ENCODE data around the gene PHACTR4. TPM values are rescaled to one million over a fixed set of nuclear protein-coding genes. Genes with fewer than 3 reads are reported as not detected.
A peak's percentile ranks its signal among the peaks of the same experiment; 100 is the strongest.

Gene PHACTR4
- total and polyA plus RNA-seq, 2 experiments from 2014 or later: 35.4 to 47.1 TPM

GRCh38 chr1:28437264-28437923 lies 67.9 kb downstream of the PHACTR4 start:
- no peaks in the 10 kb centered on the region for H3K27me3 Mint-ChIP-seq (ENCODE audit: insufficient read depth, low read depth, poor library complexity)
- ATAC-seq: no peak

More at GRCh38 chr1:28437264-28437923, 67.9 kb downstream of the PHACTR4 start:
- Mint-ChIP-seq H3K9me3 (no peaks in the 10 kb centered on the region), H3K4me1 (peaks cover 13% of the 10 kb centered on the region; the same call in 2 of the 3 replicates), H3K36me3 (ENCODE audit: low read depth) (peaks cover 7% of the 10 kb centered on the region; the same call in 2 of the 3 replicates), H3K4me3 (no peak overlapping the region), H3K27ac (no peak overlapping the region)
- Histone ChIP-seq H3F3A (replicated peaks; ENCODE audit: low read depth) (no peaks in the 10 kb centered on the region), H3K9me2 (ENCODE audit: insufficient read depth) (no peaks in the 10 kb centered on the region), H3K27me3 (ENCODE audit: insufficient read depth) (no peaks in the 10 kb centered on the region), H3K4me1 (ENCODE audit: insufficient read depth) (peaks cover 10% of the 10 kb centered on the region; the same call in 1 of the 2 replicates), H3K27ac (ENCODE audit: low read depth) (peak overlapping the region; percentile 26; the same call in 1 of the 2 replicates), H3K4me3 (no peak overlapping the region), H4K20me1 (replicated peaks; ENCODE audit: insufficient read depth) (no peaks in the 10 kb centered on the region; the same call in 1 of the 2 replicates), H3K79me2 (replicated peaks; ENCODE audit: insufficient read depth) (peaks cover 27% of the 10 kb centered on the region), H3K4me2 (peak overlapping the region; percentile 42), H2AFZ (no peak overlapping the region), H3K36me3 (ENCODE audit: insufficient read depth) (no peaks in the 10 kb centered on the region)
- no peak for DNase-seq (ENCODE audit: low spot score)
- TF ChIP-seq CREB1 (CRISPR knock-in tag; IDR thresholded peaks at IDR 0.05; ENCODE audit: low read depth): no peak
- TF ChIP-seq EZH2phosphoT487 (IDR thresholded peaks at IDR 0.05; ENCODE audit: unreplicated experiment): no peak
- no peak for TF ChIP-seq CTCF (conservative IDR thresholded peaks at IDR 0.05; ENCODE audit: low read depth in 2 of 2)
- no peak for TF ChIP-seq NANOG (IDR thresholded peaks at IDR 0.05; ENCODE audit: borderline replicate concordance)
- TF ChIP-seq, protein P1, sequence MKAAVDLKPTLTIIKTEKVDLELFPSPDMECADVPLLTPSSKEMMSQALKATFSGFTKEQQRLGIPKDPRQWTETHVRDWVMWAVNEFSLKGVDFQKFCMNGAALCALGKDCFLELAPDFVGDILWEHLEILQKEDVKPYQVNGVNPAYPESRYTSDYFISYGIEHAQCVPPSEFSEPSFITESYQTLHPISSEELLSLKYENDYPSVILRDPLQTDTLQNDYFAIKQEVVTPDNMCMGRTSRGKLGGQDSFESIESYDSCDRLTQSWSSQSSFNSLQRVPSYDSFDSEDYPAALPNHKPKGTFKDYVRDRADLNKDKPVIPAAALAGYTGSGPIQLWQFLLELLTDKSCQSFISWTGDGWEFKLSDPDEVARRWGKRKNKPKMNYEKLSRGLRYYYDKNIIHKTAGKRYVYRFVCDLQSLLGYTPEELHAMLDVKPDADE (IDR thresholded peaks at IDR 0.05): no peak
- TF ChIP-seq, protein P2, sequence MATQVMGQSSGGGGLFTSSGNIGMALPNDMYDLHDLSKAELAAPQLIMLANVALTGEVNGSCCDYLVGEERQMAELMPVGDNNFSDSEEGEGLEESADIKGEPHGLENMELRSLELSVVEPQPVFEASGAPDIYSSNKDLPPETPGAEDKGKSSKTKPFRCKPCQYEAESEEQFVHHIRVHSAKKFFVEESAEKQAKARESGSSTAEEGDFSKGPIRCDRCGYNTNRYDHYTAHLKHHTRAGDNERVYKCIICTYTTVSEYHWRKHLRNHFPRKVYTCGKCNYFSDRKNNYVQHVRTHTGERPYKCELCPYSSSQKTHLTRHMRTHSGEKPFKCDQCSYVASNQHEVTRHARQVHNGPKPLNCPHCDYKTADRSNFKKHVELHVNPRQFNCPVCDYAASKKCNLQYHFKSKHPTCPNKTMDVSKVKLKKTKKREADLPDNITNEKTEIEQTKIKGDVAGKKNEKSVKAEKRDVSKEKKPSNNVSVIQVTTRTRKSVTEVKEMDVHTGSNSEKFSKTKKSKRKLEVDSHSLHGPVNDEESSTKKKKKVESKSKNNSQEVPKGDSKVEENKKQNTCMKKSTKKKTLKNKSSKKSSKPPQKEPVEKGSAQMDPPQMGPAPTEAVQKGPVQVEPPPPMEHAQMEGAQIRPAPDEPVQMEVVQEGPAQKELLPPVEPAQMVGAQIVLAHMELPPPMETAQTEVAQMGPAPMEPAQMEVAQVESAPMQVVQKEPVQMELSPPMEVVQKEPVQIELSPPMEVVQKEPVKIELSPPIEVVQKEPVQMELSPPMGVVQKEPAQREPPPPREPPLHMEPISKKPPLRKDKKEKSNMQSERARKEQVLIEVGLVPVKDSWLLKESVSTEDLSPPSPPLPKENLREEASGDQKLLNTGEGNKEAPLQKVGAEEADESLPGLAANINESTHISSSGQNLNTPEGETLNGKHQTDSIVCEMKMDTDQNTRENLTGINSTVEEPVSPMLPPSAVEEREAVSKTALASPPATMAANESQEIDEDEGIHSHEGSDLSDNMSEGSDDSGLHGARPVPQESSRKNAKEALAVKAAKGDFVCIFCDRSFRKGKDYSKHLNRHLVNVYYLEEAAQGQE (IDR thresholded peaks at IDR 0.05; ENCODE audit: unreplicated experiment): no peak
- no peak for TF ChIP-seq ZNF462 (CRISPR knock-in tag; IDR thresholded peaks at IDR 0.05)
- no peak for TF ChIP-seq POLR2AphosphoS5 (IDR thresholded peaks at IDR 0.05; ENCODE audit: low read depth)
- no peak for TF ChIP-seq ZNF114 (CRISPR knock-in tag; IDR thresholded peaks at IDR 0.05)
- no peak for TF ChIP-seq EZH2 (IDR thresholded peaks at IDR 0.05; ENCODE audit: low read depth, unreplicated experiment)
- TF ChIP-seq ZNF331 (CRISPR knock-in tag; IDR thresholded peaks at IDR 0.05; ENCODE audit: low read depth): no peak
- TF ChIP-seq JUNB (IDR thresholded peaks at IDR 0.05; ENCODE audit: unreplicated experiment): no peak
- no peak for TF ChIP-seq STAT1 (IDR thresholded peaks at IDR 0.05; ENCODE audit: unreplicated experiment)

All from GM23338 (cell line).